Breast epithelium (tissue), 3 donors: Measurements from ENCODE around the gene CMSS1.

Experiments used
- CTCF ChIP-seq, 3 donors: fragments of 450-650 bp; IDR thresholded peaks; one replicate each; pipeline ENCODE4 v1.5.1; 2016 to 2017; ENCODE audit warnings: antibody characterized with exemption in 3 of 3, mild to moderate bottlenecking in 3 of 3, moderate library complexity in 3 of 3
- POLR2A ChIP-seq: fragments of 450-650 bp; IDR thresholded peaks from one replicate; pipeline ENCODE4 v1.6.1; 2016; ENCODE audit warnings: antibody characterized with exemption, mild to moderate bottlenecking, moderate library complexity
- POLR2AphosphoS5 ChIP-seq, 3 donors: sonication (generic); formaldehyde crosslinking; IDR thresholded peaks; one replicate each; pipeline ENCODE4 v1.6.1; 2017; ENCODE audit warnings: antibody characterized with exemption in 3 of 3

- TF ChIP-seq POLR2AphosphoS5 (IDR thresholded peaks at IDR 0.05) (no peak), POLR2A (no peak), CTCF (IDR thresholded peaks at IDR 0.05) (no peak)
These were observed 226.7 kb downstream of the CMSS1 start for GRCh38 chr3:100044369-100044768.
